Pancreas (tissue), 10 donors: ENCODE measurements around the gene CDH13. TPM values are rescaled to one million over a fixed set of nuclear protein-coding genes. Genes with fewer than 3 reads are reported as not detected.

Experiments used
- ATAC-seq, 4 donors: fragments of 200-7000 bp; cut with Tn5 transposase; one replicate each; pipeline versions ENCODE4 v1.8.0 to v1.9.1; 2020; ENCODE audit warnings: mild to moderate bottlenecking in 4 of 4, moderate library complexity in 4 of 4
- DNase-seq, 6 donors: peaks; one replicate each; pipeline ENCODE4 v3.0.0-alpha.2; 2020
- FAIRE-seq: peaks from 2 replicates; lab custom pipeline; 2012; peaks lifted over from hg19 to GRCh38; lab: Jason Lieb, UNC
- H3K27ac ChIP-seq, 4 donors: fragments of 200-600 bp; sonication (generic); 1 replicate in 3 of 4; 2 replicates in 1 of 4; pipeline versions ENCODE4 v1.5.0 to v1.8.0; 2020
- H3K27me3 ChIP-seq, 4 donors: fragments of 200-600 bp; one replicate each; pipeline ENCODE4 v1.8.0; 2021
- H3K36me3 ChIP-seq, 3 donors: fragments of 200-600 bp; sonication (generic) in 1 of 3; one replicate each; pipeline versions ENCODE4 v1.5.0 to v1.8.0; 2020 to 2021
- H3K4me1 ChIP-seq, 3 donors: fragments of 200-600 bp; one replicate each; pipeline ENCODE4 v1.8.0; 2021
- H3K4me3 ChIP-seq, 4 donors: fragments of 200-600 bp; sonication (generic) in 2 of 4; one replicate each; pipeline versions ENCODE4 v1.5.0 to v1.8.0; 2020 to 2021
- H3K9me3 ChIP-seq, 4 donors: fragments of 200-600 bp; one replicate each; pipeline ENCODE4 v1.8.0; 2021
- WGBS, 2 donors: extraction: QIAGEN DNeasy Blood & Tissue Kit; methylation state at CpG; one replicate each; pipeline ENCODE4 v1.1.7; 2013; 5-methylcytosine and 5-hydroxymethylcytosine counted together
- intact Hi-C, 3 donors: fragments of 100-400 bp; cut with DNase I; formaldehyde crosslinking; loops; one replicate each; pipeline versions ENCODE4 v1.11.1 to v1.14.2; 2022
- polyA plus RNA-seq, 2 donors: library from polyadenylated mRNA; stranded (reverse); fragments of 200-250 nt; gene quantifications; one replicate each; pipeline ENCODE4 v1.2.3, GENCODE V29; 2013
- total RNA-seq, 6 donors: library from RNA; stranded (reverse); fragmentation: NEBNext Ultra II Directional in 4 of 6; extraction: Animal tissue kit (Norgen Biotek cat#: 25700) in 4 of 6; gene quantifications; one replicate each; pipeline versions ENCODE4 v1.2.1 to v1.2.4, GENCODE V29; 2021 to 2023
- TF ChIP-seq, protein P1 (sequence below), 4 donors: fragments of 200-600 bp; sonication (generic) in 3 of 4; IDR thresholded peaks; one replicate each; pipeline versions ENCODE4 v1.5.0 to v1.8.0; 2021; ENCODE audit warnings: antibody characterized with exemption in 4 of 4
- donor health status: healthy with polysubstance abuse.
- donor health status: DM: no; HTN: no; CAD: no; lungs with moderate emphysema.
- donor health status: DM: no; HTN: no; CAD: no.
- donor health status: control.
- donor health status: control.
- donor health status: Bipolar disorder and iron deficiency.
- donor health status: DM: yes; HTN: yes; CAD: no.
- donor health status: DM: no; HTN: no; CAD: no.
- donor health status: DM: no; HTN: no; CAD: no.
- donor health status: DM: yes; HTN: yes; CAD: no.

The CDH13 gene
- total and polyA plus RNA-seq, 8 donors, result 0.12 to 1.0 (median 0.37) TPM

DNA sequence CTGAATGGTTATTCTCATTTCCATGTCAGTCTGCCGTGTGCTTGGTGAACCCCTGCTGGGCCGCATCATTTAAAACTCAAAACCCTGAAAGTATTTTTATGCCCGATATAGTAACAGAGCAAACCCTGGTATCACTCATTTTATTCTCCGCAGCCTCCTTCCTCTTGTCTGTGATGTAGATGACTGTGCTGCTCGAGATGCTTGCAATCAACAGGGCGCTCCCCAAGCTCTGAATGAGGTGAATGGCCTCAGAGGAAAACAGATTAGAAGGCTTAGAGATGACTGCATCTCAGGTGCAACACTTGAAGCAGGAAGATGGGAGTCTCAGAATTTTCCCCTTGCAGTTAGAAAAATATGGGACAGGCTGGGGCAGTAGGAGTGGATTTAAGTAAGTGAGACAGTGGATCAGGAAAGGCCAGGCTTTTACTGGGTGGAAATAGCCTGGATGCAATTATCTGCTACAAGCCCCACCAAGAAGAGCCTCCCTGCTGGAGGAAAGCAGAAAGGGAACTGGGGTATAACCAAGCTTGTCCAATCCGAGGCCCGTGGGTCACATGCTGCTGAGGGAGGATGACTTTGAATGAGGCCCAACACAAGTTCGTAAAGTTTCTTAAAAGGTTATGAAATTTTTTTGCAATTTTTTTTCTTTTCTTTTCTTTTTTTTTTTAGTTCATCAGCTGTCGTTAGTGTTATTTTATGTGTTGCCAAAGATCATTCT is 166.9 kb downstream of the CDH13 start:
- Histone ChIP-seq H3K4me1 (no peaks in the 10 kb centered on the region), H3K27me3 (no peaks in the 10 kb centered on the region), H3K36me3 (no peaks in the 10 kb centered on the region), H3K27ac (no peak overlapping the region), H3K4me3 (no peak overlapping the region), H3K9me3 (no peaks in the 10 kb centered on the region)
- WGBS, 2 donors, result 66 to 75% methylated on average over 10 of the region's 10 CpGs
- TF ChIP-seq, protein P1, sequence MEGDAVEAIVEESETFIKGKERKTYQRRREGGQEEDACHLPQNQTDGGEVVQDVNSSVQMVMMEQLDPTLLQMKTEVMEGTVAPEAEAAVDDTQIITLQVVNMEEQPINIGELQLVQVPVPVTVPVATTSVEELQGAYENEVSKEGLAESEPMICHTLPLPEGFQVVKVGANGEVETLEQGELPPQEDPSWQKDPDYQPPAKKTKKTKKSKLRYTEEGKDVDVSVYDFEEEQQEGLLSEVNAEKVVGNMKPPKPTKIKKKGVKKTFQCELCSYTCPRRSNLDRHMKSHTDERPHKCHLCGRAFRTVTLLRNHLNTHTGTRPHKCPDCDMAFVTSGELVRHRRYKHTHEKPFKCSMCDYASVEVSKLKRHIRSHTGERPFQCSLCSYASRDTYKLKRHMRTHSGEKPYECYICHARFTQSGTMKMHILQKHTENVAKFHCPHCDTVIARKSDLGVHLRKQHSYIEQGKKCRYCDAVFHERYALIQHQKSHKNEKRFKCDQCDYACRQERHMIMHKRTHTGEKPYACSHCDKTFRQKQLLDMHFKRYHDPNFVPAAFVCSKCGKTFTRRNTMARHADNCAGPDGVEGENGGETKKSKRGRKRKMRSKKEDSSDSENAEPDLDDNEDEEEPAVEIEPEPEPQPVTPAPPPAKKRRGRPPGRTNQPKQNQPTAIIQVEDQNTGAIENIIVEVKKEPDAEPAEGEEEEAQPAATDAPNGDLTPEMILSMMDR (IDR thresholded peaks at IDR 0.05), result no peak
- intact Hi-C loops, result no loop called here
- no peak for DNase-seq
- ATAC-seq, result no peak
- FAIRE-seq, result no peak

GRCh38 chr16:82796047-82796446 is 169.3 kb downstream of the CDH13 start:
- FAIRE-seq (no peak), ATAC-seq (no peak)
- TF ChIP-seq, protein P1 (IDR thresholded peaks at IDR 0.05), result no peak

DNA sequence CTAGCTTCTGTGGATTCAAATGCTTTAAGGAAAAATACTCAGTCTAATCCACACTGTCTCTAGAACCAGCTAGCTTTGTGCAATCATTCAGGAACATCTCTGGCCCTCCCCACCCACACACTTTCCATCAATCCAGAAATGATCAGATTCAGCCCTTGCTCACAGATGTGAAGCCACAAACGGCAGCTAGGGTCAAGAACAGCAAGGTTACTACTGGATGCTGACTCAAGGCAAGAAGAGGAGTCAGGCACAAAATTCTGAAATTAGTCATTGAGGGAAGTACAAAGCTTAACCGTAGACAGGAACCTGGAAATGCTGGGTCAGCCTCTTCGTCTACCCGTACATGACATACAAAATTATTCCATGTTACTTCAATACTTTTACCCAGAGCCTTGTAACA is 174.6 kb downstream of the CDH13 start:
- no peak for FAIRE-seq
- intact Hi-C loops, result no loop called here
- TF ChIP-seq, protein P1 (IDR thresholded peaks at IDR 0.05), result no peak
- Histone ChIP-seq H3K27me3 (no peaks in the 10 kb centered on the region), H3K9me3 (no peaks in the 10 kb centered on the region), H3K36me3 (no peaks in the 10 kb centered on the region), H3K4me1 (no peaks in the 10 kb centered on the region), H3K4me3 (no peak overlapping the region), H3K27ac (no peak overlapping the region)
- WGBS, 2 donors, result 68 to 74% methylated on average over 4 of the region's 4 CpGs
- ATAC-seq, result no peak
- DNase-seq, result no peak

More at GRCh38 chr16:82796047-82796446, 169.3 kb downstream of the CDH13 start:
- Histone ChIP-seq H3K27ac (no peak overlapping the region), H3K36me3 (no peaks in the 10 kb centered on the region), H3K4me1 (no peaks in the 10 kb centered on the region), H3K4me3 (no peak overlapping the region), H3K27me3 (no peaks in the 10 kb centered on the region), H3K9me3 (no peaks in the 10 kb centered on the region)
- DNase-seq, result no peak
- 52 to 55% methylated on average over 3 of the region's 3 CpGs for WGBS, 2 donors
- intact Hi-C loops, result no loop called here

DNA sequence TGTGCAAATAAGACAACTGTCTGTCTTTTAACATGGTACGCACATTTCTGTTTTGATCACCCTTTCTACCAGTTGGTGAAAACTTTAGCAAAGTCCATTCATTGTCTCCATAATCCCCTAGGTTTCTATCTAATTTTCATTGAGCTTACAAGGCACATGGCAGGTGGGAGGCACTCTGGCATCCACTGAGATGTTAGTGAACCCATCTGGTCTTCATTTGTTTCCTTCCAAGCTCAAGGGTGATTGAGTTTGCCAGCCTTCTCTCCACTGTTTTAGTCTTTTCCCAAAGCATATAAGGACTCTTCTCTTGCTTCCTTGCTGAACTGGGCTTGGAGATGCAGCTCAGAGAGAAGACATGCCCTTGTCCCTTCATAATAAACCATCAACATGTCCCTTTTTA is 179.1 kb downstream of the CDH13 start:
- Histone ChIP-seq H3K36me3 (no peaks in the 10 kb centered on the region), H3K27me3 (peaks cover 0 to 8% (median 0%) of the 10 kb centered on the region in 4 donors), H3K27ac (no peak overlapping the region), H3K9me3 (no peaks in the 10 kb centered on the region), H3K4me1 (no peaks in the 10 kb centered on the region), H3K4me3 (no peak overlapping the region)
- FAIRE-seq (no peak), DNase-seq (no peak), ATAC-seq (no peak)
- WGBS, 2 donors, result 90 to 97% methylated on average over 1 of the region's 1 CpG
- TF ChIP-seq, protein P1 (IDR thresholded peaks at IDR 0.05), result no peak
- intact Hi-C loops, result no loop called here

GRCh38 chr16:82807311-82807710 is 180.5 kb downstream of the CDH13 start:
- H3K36me3 ChIP-seq, result no peaks in the 10 kb centered on the region
- intact Hi-C loops, result no loop called here
- H3K9me3 ChIP-seq, result no peaks in the 10 kb centered on the region
- no peak for ATAC-seq
- peaks cover 0 to 8% (median 0%) of the 10 kb centered on the region in 4 donors for H3K27me3 ChIP-seq
- TF ChIP-seq, protein P1 (IDR thresholded peaks at IDR 0.05), result no peak
- WGBS, 2 donors, result 43 to 48% methylated on average over 3 of the region's 3 CpGs
- H3K4me1 ChIP-seq, result no peaks in the 10 kb centered on the region
- no peak overlapping the region for H3K4me3 ChIP-seq
- H3K27ac ChIP-seq, result no peak overlapping the region
- DNase-seq, result no peak
- FAIRE-seq, result no peak
